Activated B cell treated with CpG ODN at 0.5 μM for 24 hours (primary cell): Measurements from ENCODE around the gene ADGRE1. TPM values are rescaled to one million over a fixed set of nuclear protein-coding genes. Genes with fewer than 3 reads are reported as not detected.
"Not testable (repeated sequence)": the region's sequence is repeated elsewhere in the genome, so short reads cannot be mapped to it uniquely, and the experiment has no call there.

Experiments
- ATAC-seq: fragments of 200-7000 bp; cut with Tn5 transposase; one replicate; pipeline ENCODE4 v1.10.0; 2021; ENCODE audit warnings: low read depth, mild to moderate bottlenecking, moderate library complexity
- CTCF ChIA-PET: fragments of 350-600 bp; sonication (Branson Sonifier 250); formaldehyde crosslinking; loops from one replicate; lab custom pipeline; 2021; ENCODE audit warnings: antibody characterized with exemption; lab: Charles Lee
- POLR2A ChIA-PET: fragments of 350-600 bp; sonication (Branson Sonifier 250); formaldehyde crosslinking; loops from one replicate; lab custom pipeline; 2021; ENCODE audit warnings: antibody characterized with exemption; lab: Charles Lee
- DNase-seq: peaks from one replicate; pipeline ENCODE4 v3.0.0; 2022
- H3K27ac Mint-ChIP-seq: one replicate; pipeline ENCODE4 v1.8.0; 2020; ENCODE audit warnings: mixed read lengths
- H3K27me3 Mint-ChIP-seq: one replicate; pipeline ENCODE4 v1.8.0; 2021; ENCODE audit warnings: mixed read lengths
- H3K36me3 Mint-ChIP-seq: one replicate; pipeline ENCODE4 v1.8.0; 2021; ENCODE audit warnings: low read depth, mixed read lengths
- H3K4me1 Mint-ChIP-seq: one replicate; pipeline ENCODE4 v1.8.0; 2021; ENCODE audit warnings: mixed read lengths
- H3K4me3 Mint-ChIP-seq: one replicate; pipeline ENCODE4 v1.8.0; 2020; ENCODE audit warnings: mild to moderate bottlenecking, mixed read lengths
- H3K9me3 Mint-ChIP-seq: one replicate; pipeline ENCODE4 v1.8.0; 2020; ENCODE audit warnings: mixed read lengths
- intact Hi-C: fragments of 100-400 bp; cut with micrococcal nuclease; formaldehyde crosslinking; loops from one replicate; pipeline ENCODE4 v1.15.1; 2024
- total RNA-seq: library from RNA; stranded (reverse); gene quantifications from 2 replicates; pipeline ENCODE4 v1.2.3, GENCODE V29; 2022
- TF ChIP-seq, protein P1 (sequence below): fragments of 200-600 bp; IDR thresholded peaks from one replicate; pipeline ENCODE4 v1.8.0; 2022; ENCODE audit warnings: antibody characterized with exemption, mild to moderate bottlenecking

The ADGRE1 gene
- total RNA-seq, 1 donor from 2014 or later, result 0.18 TPM

DNA sequence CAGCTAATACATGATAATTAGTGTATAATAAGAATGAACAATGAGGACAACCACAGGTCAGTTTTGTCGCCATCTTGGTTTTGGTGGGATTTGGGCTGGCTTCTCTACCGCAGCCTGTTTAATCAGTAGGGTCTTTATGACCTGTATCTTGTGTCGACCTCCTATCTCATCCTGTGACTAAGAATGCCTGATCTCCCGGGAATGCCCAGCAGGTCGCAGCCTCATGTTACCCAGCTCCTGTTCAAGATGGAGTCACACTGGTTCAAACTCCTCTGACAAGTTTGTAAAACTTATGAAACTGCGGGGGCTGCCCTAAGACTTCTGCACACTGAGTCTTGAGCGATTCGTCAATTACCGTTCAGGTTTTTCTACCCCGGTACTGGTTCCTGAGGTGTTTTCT is 21.5 kb upstream of the ADGRE1 start:
- TF ChIP-seq, protein P1, sequence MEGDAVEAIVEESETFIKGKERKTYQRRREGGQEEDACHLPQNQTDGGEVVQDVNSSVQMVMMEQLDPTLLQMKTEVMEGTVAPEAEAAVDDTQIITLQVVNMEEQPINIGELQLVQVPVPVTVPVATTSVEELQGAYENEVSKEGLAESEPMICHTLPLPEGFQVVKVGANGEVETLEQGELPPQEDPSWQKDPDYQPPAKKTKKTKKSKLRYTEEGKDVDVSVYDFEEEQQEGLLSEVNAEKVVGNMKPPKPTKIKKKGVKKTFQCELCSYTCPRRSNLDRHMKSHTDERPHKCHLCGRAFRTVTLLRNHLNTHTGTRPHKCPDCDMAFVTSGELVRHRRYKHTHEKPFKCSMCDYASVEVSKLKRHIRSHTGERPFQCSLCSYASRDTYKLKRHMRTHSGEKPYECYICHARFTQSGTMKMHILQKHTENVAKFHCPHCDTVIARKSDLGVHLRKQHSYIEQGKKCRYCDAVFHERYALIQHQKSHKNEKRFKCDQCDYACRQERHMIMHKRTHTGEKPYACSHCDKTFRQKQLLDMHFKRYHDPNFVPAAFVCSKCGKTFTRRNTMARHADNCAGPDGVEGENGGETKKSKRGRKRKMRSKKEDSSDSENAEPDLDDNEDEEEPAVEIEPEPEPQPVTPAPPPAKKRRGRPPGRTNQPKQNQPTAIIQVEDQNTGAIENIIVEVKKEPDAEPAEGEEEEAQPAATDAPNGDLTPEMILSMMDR, result no peak
- intact Hi-C loops, result no loop called here
- DNase-seq (no peak), ATAC-seq (no peak)
- ChIA-PET CTCF (interaction anchor here (0.7 to 5.9 kb wide), 2 partner anchors 19 to 129 kb away, joined by 3 to 83 read pairs; partner anchors contain the start of genes GPR108 and TRIP10), POLR2A (no interaction called here)
- Mint-ChIP-seq H3K9me3 (no peaks in the 10 kb centered on the region), H3K27me3 (peaks cover 2% of the 10 kb centered on the region), H3K4me1 (peaks cover 15% of the 10 kb centered on the region), H3K36me3 (no peaks in the 10 kb centered on the region), H3K4me3 (no peak overlapping the region), H3K27ac (no peak overlapping the region)

GRCh38 chr19:6866741-6867151 is 20.6 kb upstream of the ADGRE1 start:
- POLR2A ChIA-PET, result no interaction called here
- DNase-seq (no peak), ATAC-seq (no peak)
- no peak overlapping the region for H3K27ac Mint-ChIP-seq
- no peak overlapping the region for H3K4me3 Mint-ChIP-seq
- peaks cover 2% of the 10 kb centered on the region for H3K27me3 Mint-ChIP-seq
- H3K9me3 Mint-ChIP-seq, result no peaks in the 10 kb centered on the region
- H3K4me1 Mint-ChIP-seq, result peaks cover 13% of the 10 kb centered on the region
- intact Hi-C loops, result no loop called here
- TF ChIP-seq, protein P1, result no peak
- no peaks in the 10 kb centered on the region for H3K36me3 Mint-ChIP-seq
- CTCF ChIA-PET, result interaction anchor here (0.7 kb wide), 1 partner anchor 18 kb away, joined by 3 read pairs; no protein-coding TSS in a partner anchor

DNA sequence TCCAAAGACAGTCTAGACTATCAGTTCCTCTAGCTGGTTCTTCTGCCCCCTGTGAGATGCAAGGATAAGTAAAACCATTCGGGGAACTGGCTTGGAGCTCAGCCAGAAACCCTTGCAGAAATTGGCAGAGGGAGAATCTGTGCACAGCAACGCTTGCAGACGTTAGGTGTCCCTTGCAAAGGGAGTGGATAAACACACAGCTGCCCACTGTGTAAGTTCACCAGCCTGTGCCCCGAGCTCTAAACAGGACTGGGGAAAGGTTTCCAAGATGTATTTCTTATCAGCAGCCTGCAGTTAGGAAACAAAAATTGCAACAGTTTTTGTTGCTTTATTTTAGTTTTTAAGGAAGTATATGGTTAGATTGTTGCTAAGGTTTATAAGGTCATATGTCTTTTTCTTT is 19.0 kb upstream of the ADGRE1 start:
- ATAC-seq (no peak), DNase-seq (no peak)
- Mint-ChIP-seq H3K27me3 (peaks cover 2% of the 10 kb centered on the region), H3K36me3 (no peaks in the 10 kb centered on the region), H3K4me3 (no peak overlapping the region), H3K9me3 (no peaks in the 10 kb centered on the region), H3K27ac (no peak overlapping the region), H3K4me1 (peaks cover 4% of the 10 kb centered on the region)
- intact Hi-C loops, result no loop called here
- TF ChIP-seq, protein P1, result no peak
- CTCF ChIA-PET, result no interaction called here
- POLR2A ChIA-PET, result no interaction called here

DNA sequence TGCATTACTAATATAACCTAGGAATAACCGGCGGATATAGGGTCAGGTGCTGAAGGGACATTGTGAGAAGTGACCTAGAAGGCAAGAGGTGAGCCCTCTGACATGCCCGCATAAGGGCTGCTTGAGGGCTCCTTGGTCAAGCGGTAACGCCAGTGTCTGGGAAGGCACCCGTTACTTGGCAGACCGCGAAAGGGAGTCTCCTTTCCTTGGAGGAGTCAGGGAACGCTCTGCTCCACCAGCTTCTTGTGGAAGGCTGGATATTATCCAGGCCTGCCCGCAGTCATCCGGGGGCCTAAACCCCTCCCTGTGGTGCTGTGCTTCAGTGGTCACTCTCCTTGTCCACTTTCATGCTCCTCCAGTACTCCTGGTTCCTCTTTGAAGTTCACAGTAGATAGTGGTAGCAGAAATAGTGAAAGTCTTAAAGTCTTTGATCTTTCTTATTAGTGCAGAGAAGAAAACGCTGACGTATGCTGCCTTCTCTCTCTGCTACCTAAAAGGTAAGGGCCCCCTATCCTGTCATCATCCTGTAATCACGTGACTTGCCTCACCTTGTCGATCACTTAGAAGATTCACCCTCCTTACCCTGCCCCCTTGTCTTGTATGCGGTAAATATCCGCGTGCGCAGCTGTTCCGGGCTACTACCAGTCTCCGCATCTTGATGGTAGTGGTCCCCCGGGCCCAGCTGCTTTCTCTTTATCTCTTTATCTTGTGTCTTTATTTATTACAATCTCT is 18.1 kb upstream of the ADGRE1 start:
- intact Hi-C loops, result not testable (repeated sequence)

GRCh38 chr19:6873708-6874431 is 13.5 kb upstream of the ADGRE1 start:
- CTCF ChIA-PET, result no interaction called here
- peaks cover 13% of the 10 kb centered on the region for H3K27me3 Mint-ChIP-seq
- no peak overlapping the region for H3K27ac Mint-ChIP-seq
- TF ChIP-seq, protein P1, result no peak
- ATAC-seq, result no peak
- no peaks in the 10 kb centered on the region for H3K4me1 Mint-ChIP-seq
- POLR2A ChIA-PET, result interaction anchor here (0.6 kb wide), 1 partner anchor 564 kb away, joined by 5 read pairs; no protein-coding TSS in a partner anchor
- no peak overlapping the region for H3K4me3 Mint-ChIP-seq
- H3K9me3 Mint-ChIP-seq, result no peaks in the 10 kb centered on the region
- intact Hi-C loops, result no loop called here
- no peaks in the 10 kb centered on the region for H3K36me3 Mint-ChIP-seq
- no peak for DNase-seq

More for the DNA sequence above, 18.1 kb upstream of the ADGRE1 start:
- POLR2A ChIA-PET, ATAC-seq, DNase-seq, H3K4me3 Mint-ChIP-seq, H3K36me3 Mint-ChIP-seq, CTCF ChIA-PET, H3K27me3 Mint-ChIP-seq, H3K4me1 Mint-ChIP-seq, H3K27ac Mint-ChIP-seq, H3K9me3 Mint-ChIP-seq: not testable (repeated sequence)
